HG02610 (cell line): ENCODE measurements around the gene HABP2.

Experiments
- ATAC-seq: cut with Tn5 transposase; IDR thresholded peaks from one replicate; pipeline ENCODE4 v1.9.1; 2021; ENCODE audit warnings: mild to moderate bottlenecking, moderate library complexity; ENCODE audit not compliant: unreplicated experiment

The HABP2 gene

GRCh38 chr10:113552701-113553100 lies at the start of gene HABP2:
HABP2 (plus strand) TSS chr10:113553053; CDS start chr10:113553122, 69 bp downstream.
- ATAC-seq: no peak

GRCh38 chr10:113503930-113504329 lies 48.9 kb upstream of the HABP2 start:
- no peak for ATAC-seq

GRCh38 chr10:113504423-113504822 lies 48.4 kb upstream of the HABP2 start:
- no peak for ATAC-seq

GRCh38 chr10:113506476-113506875 lies 46.4 kb upstream of the HABP2 start:
- no peak for ATAC-seq

- ATAC-seq: no peak
Observed at GRCh38 chr10:113511419-113511818, 41.4 kb upstream of the HABP2 start.

- no peak for ATAC-seq
Observed at GRCh38 chr10:113515161-113515560, 37.7 kb upstream of the HABP2 start.

GRCh38 chr10:113515601-113516000 lies 37.3 kb upstream of the HABP2 start:
- no peak for ATAC-seq

GRCh38 chr10:113516061-113516460 lies 36.8 kb upstream of the HABP2 start:
- no peak for ATAC-seq

GRCh38 chr10:113517165-113517900 lies 35.5 kb upstream of the HABP2 start:
- ATAC-seq: no peak

- no peak for ATAC-seq
Observed at GRCh38 chr10:113517901-113518260, 35.0 kb upstream of the HABP2 start.

- no peak for ATAC-seq
Observed at GRCh38 chr10:113518415-113518814, 34.4 kb upstream of the HABP2 start.

- no peak for ATAC-seq
Observed at GRCh38 chr10:113518816-113519591, 33.8 kb upstream of the HABP2 start.

GRCh38 chr10:113519681-113520115 lies 33.2 kb upstream of the HABP2 start:
- no peak for ATAC-seq

GRCh38 chr10:113520261-113520660 lies 32.6 kb upstream of the HABP2 start:
- ATAC-seq: no peak

- no peak for ATAC-seq
Observed at GRCh38 chr10:113520690-113521474, 32.0 kb upstream of the HABP2 start.

GRCh38 chr10:113521475-113521795 lies 31.4 kb upstream of the HABP2 start:
- ATAC-seq: no peak

GRCh38 chr10:113522460-113522859 lies 30.4 kb upstream of the HABP2 start:
- ATAC-seq: no peak

- no peak for ATAC-seq
Observed at GRCh38 chr10:113523071-113523470, 29.8 kb upstream of the HABP2 start.

- no peak for ATAC-seq
Observed at GRCh38 chr10:113523628-113524027, 29.2 kb upstream of the HABP2 start.

GRCh38 chr10:113524120-113524519 lies 28.7 kb upstream of the HABP2 start:
- ATAC-seq: no peak
